ELR (cell line): ENCODE data around the gene LSM14B.
A peak's percentile ranks its signal among the peaks of the same experiment; 100 is the strongest.
"Not testable (repeated sequence)": the region's sequence is repeated elsewhere in the genome, so short reads cannot be mapped to it uniquely, and the experiment has no call there.

Source experiments
- DNase-seq: peaks from one replicate; pipeline ENCODE4 v3.0.0-alpha.2; 2015; ENCODE audit warnings: low read depth

The LSM14B gene

GRCh38 chr20:62114894-62115293, 7.4 kb upstream of the LSM14B start:
- no peak for DNase-seq

- not testable (repeated sequence) for DNase-seq
Measured at GRCh38 chr20:62115800-62116407, 6.4 kb upstream of the LSM14B start.

- DNase-seq: no peak
Measured at GRCh38 chr20:62116558-62117361, 5.5 kb upstream of the LSM14B start.

GRCh38 chr20:62117362-62117646, 5.0 kb upstream of the LSM14B start:
- DNase-seq: no peak

GRCh38 chr20:62117658-62118057, 4.6 kb upstream of the LSM14B start:
- no peak for DNase-seq

GRCh38 chr20:62118113-62119043, 3.9 kb upstream of the LSM14B start:
- DNase-seq: no peak

- no peak for DNase-seq
Measured at GRCh38 chr20:62119115-62119514, 3.2 kb upstream of the LSM14B start.

GRCh38 chr20:62119591-62120364, 2.5 kb upstream of the LSM14B start:
- DNase-seq: no peak

GRCh38 chr20:62120365-62120762, 1.9 kb upstream of the LSM14B start:
- DNase-seq: no peak

GRCh38 chr20:62120990-62121775, 1.1 kb upstream of the LSM14B start:
- DNase-seq: peak; percentile 70

GRCh38 chr20:62122654-62123449, 577 bp downstream of the LSM14B start:
- peak; percentile 50 for DNase-seq

GRCh38 chr20:62123450-62124118, 1.3 kb downstream of the LSM14B start:
- peak; percentile 49 for DNase-seq

- no peak for DNase-seq
Measured at GRCh38 chr20:62126141-62126540, 3.9 kb downstream of the LSM14B start.

GRCh38 chr20:62127799-62128198, 5.5 kb downstream of the LSM14B start:
- no peak for DNase-seq

GRCh38 chr20:62128502-62128901, 6.2 kb downstream of the LSM14B start:
- no peak for DNase-seq

GRCh38 chr20:62129731-62130531, 7.7 kb downstream of the LSM14B start:
- DNase-seq: no peak

- DNase-seq: no peak
Measured at GRCh38 chr20:62131560-62132320, 9.5 kb downstream of the LSM14B start.

- no peak for DNase-seq
Measured at GRCh38 chr20:62132421-62132820, 10.1 kb downstream of the LSM14B start.
